ENCODE data around the gene SDK1. TPM values are rescaled to one million over a fixed set of nuclear protein-coding genes. Genes with fewer than 3 reads are reported as not detected.

SDK1 gene
- total and polyA plus RNA-seq, 2 of the 8 experiments (the other 6 are each of a cell fraction or from before 2014, with no cell fraction given): 3.3 to 7.2 TPM

DNA sequence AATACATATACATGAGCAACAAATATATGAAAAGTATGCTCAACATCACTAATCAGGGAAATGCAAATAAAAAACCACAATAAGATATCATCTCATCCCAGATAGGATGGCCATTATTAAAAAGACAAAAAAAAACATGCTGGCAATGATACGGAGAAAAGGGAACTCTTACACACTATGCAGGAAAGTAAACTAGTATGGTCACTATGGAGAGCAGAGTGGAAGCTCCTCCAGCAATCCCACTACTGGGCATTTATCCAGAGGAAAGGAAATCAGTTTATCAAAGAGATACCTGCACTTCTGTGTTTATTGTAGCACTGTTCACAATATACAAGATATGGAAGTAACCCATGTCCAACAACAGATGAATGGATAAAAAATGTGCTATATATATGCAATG is 217.5 kb downstream of the SDK1 start (continued):
- no peak for TF ChIP-seq SIN3A (conservative IDR thresholded peaks at IDR 0.05 in 1 of 2, IDR thresholded peaks at IDR 0.05 in 1 of 2; ENCODE audit: low read depth in 1 of 2, low read length in 2 of 2)
- TF ChIP-seq SIRT6 (IDR thresholded peaks at IDR 0.05; ENCODE audit: low read length): no peak
- no peak for TF ChIP-seq SIX5 (IDR thresholded peaks at IDR 0.05; ENCODE audit: low read depth, low read length)
- no peak for TF ChIP-seq FOSL1 (IDR thresholded peaks at IDR 0.05; ENCODE audit: insufficient read depth, low read depth, low read length)
- TF ChIP-seq RXRA (IDR thresholded peaks at IDR 0.05; ENCODE audit: insufficient read depth, low read depth, low read length): no peak
- no peak for TF ChIP-seq SP4 (IDR thresholded peaks at IDR 0.05; ENCODE audit: low read length)
- no peak for TF ChIP-seq CEBPB (IDR thresholded peaks at IDR 0.05; ENCODE audit: low read depth, low read length)
- no peak for TF ChIP-seq ZNF274 (IDR thresholded peaks at IDR 0.05; ENCODE audit: borderline replicate concordance, extremely low read depth, low read length)
- TF ChIP-seq CHD2 (IDR thresholded peaks at IDR 0.05; ENCODE audit: low read length): no peak
